K562 (cell line): ENCODE results near the gene THAP9. TPM values are rescaled to one million over a fixed set of nuclear protein-coding genes. Genes with fewer than 3 reads are reported as not detected.

Experiments
- ATAC-seq: fragments of 200-7000 bp; cut with Tn5 transposase; 3 replicates; pipeline ENCODE4 v1.9.1; 2020; ENCODE audit warnings: moderate library complexity
- BruUV-seq: library from RNA; stranded (reverse); fragments of 400-500 nt; replicated peaks from 2 replicates; lab custom pipeline; 2021; lab: Mats Ljungman, UMichigan
- CTCF ChIA-PET: fragments of 300-600 bp; formaldehyde crosslinking; extraction: SDS; loops from one replicate; lab custom pipeline; 2021; ENCODE audit warnings: low intra/inter-chr PET ratio; lab: Yijun Ruan, JAX
- POLR2A ChIA-PET: fragments of 300-600, 350-650 bp; sonication (Branson Sonifier 250); formaldehyde crosslinking; extraction: SDS; loops from one replicate; lab custom pipeline; 2021; ENCODE audit warnings: antibody characterized with exemption, inconsistent platforms; lab: Yijun Ruan, JAX
- DNase-seq, 4 experiments: peaks; one replicate each; pipeline versions ENCODE4 v3.0.0 to v3.0.0-alpha.2; 2011 to 2018; ENCODE audit warnings: low spot score in 3 of 4, mixed read lengths in 3 of 4; ENCODE audit errors: extremely low read depth in 1 of 4
- FAIRE-seq: peaks from 2 replicates; lab custom pipeline; 2011; peaks lifted over from hg19 to GRCh38; lab: Jason Lieb, UNC
- H2AFZ ChIP-seq: 2 replicates; pipeline ENCODE4 v1.6.0; 2011; ENCODE audit warnings: low read depth, low read length, control low read depth, inconsistent platforms
- H3K27ac ChIP-seq: fragments of 200-600 bp; 3 replicates; pipeline ENCODE4 v1.8.0; 2011; ENCODE audit warnings: low read depth, mild to moderate bottlenecking, control low read depth, inconsistent platforms, low read length, moderate library complexity, mixed read lengths; ENCODE audit errors: extremely low read depth
- H3K27me3 ChIP-seq, 2 experiments: fragments of 300-600 bp in 1 of 2; 2 replicates in 1 of 2; 3 replicates in 1 of 2; pipeline versions ENCODE4 v1.6.0 to v1.8.0; 2011; ENCODE audit warnings: inconsistent platforms in 2 of 2, low read length in 2 of 2, mild to moderate bottlenecking in 1 of 2, mixed read lengths in 1 of 2, moderate library complexity in 1 of 2; ENCODE audit not compliant: control insufficient read depth in 2 of 2, insufficient read depth in 2 of 2
- H3K36me3 ChIP-seq: fragments of 300-600 bp; 3 replicates; pipeline ENCODE4 v1.8.0; 2011; ENCODE audit warnings: mild to moderate bottlenecking, low read length, inconsistent platforms; ENCODE audit not compliant: control insufficient read depth, insufficient read depth
- H3K4me1 ChIP-seq, 2 experiments: fragments of 200-600 bp in 1 of 2; replicated peaks in 1 of 2; 2 replicates in 1 of 2; 3 replicates in 1 of 2; pipeline versions ENCODE4 v1.5.1 to v1.8.0; 2011; ENCODE audit warnings: inconsistent platforms in 2 of 2, low read length in 2 of 2, mild to moderate bottlenecking in 1 of 2, mixed read lengths in 1 of 2, moderate library complexity in 1 of 2; ENCODE audit not compliant: control insufficient read depth in 2 of 2, insufficient read depth in 2 of 2
- H3K4me2 ChIP-seq: 2 replicates; pipeline ENCODE4 v1.6.1; 2011; ENCODE audit warnings: low read length, control low read depth, inconsistent platforms, mixed read lengths; ENCODE audit not compliant: insufficient read depth
- H3K4me3 ChIP-seq: fragments of 200-600 bp; sonication (generic), shearing (Covaris generic); 2 replicates; pipeline ENCODE4 v1.5.1; 2016; ENCODE audit warnings: control low read depth, inconsistent platforms
- H3K79me2 ChIP-seq: fragments of 200-600 bp; 3 replicates; pipeline ENCODE4 v1.8.0; 2011; ENCODE audit warnings: low read length, inconsistent platforms; ENCODE audit not compliant: control insufficient read depth, insufficient read depth
- H3K9ac ChIP-seq, 2 experiments: 2 replicates each; pipeline versions ENCODE4 v1.6.0 to v1.6.1; 2011; ENCODE audit warnings: low read depth in 2 of 2, low read length in 2 of 2, control low read depth in 1 of 2, inconsistent platforms in 1 of 2, mild to moderate bottlenecking in 1 of 2, mixed read lengths in 1 of 2; ENCODE audit not compliant: insufficient read depth in 1 of 2
- H3K9me1 ChIP-seq: one replicate; pipeline ENCODE4 v1.6.0; 2011; ENCODE audit warnings: inconsistent platforms, mild to moderate bottlenecking, low read length, moderate library complexity; ENCODE audit not compliant: control insufficient read depth, insufficient read depth
- H3K9me3 ChIP-seq: replicated peaks from 2 replicates; pipeline ENCODE4 v1.5.1; 2011; ENCODE audit warnings: low read depth, low read length, inconsistent platforms; ENCODE audit not compliant: control insufficient read depth, insufficient read depth
- H4K20me1 ChIP-seq: replicated peaks from 2 replicates; pipeline ENCODE4 v1.6.1; 2011; ENCODE audit warnings: low read length, inconsistent platforms, mixed read lengths; ENCODE audit not compliant: control insufficient read depth, insufficient read depth
- ATF7 ChIP-seq: fragments of 450-650 bp; IDR thresholded peaks from 2 replicates; pipeline ENCODE4 v1.7.1; 2014; ENCODE audit warnings: mild to moderate bottlenecking, moderate library complexity
- EGR1 ChIP-seq: fragments of 450-650 bp; conservative IDR thresholded peaks from 2 replicates; pipeline ENCODE4 v1.6.1; 2017; ENCODE audit warnings: mild to moderate bottlenecking
- FOXK2 ChIP-seq, 2 experiments: fragments of 450-650 bp; IDR thresholded peaks in 1 of 2; conservative IDR thresholded peaks in 1 of 2; 2 replicates each; pipeline ENCODE4 v1.6.1; 2016; ENCODE audit warnings: low read depth in 2 of 2, mild to moderate bottlenecking in 1 of 2
- HMGXB4 ChIP-seq: sonication (generic); formaldehyde crosslinking; IDR thresholded peaks from 2 replicates; pipeline ENCODE4 v1.8.1; 2023; ENCODE audit warnings: mild to moderate bottlenecking, missing genetic modification reagents
- HOMEZ ChIP-seq: fragments of 250-450 bp; sonication (Bioruptor Pico); IDR thresholded peaks from 2 replicates; pipeline ENCODE4 v1.4.0; 2020; ENCODE audit warnings: mild to moderate bottlenecking, moderate library complexity
- POLR2A ChIP-seq: fragments of 450-650 bp; conservative IDR thresholded peaks from 2 replicates; pipeline ENCODE4 v1.6.1; 2016
- POLR2AphosphoS2 ChIP-seq: IDR thresholded peaks from 2 replicates; pipeline ENCODE4 v1.6.1; 2012; ENCODE audit warnings: low read length, improper control_type of control experiment
- POLR2B ChIP-seq: fragments of 450-650 bp; IDR thresholded peaks from 2 replicates; pipeline ENCODE4 v1.6.1; 2018; ENCODE audit warnings: low read depth; ENCODE audit not compliant: partially characterized antibody
- SMARCA5 ChIP-seq: fragments of 450-650 bp; IDR thresholded peaks from 2 replicates; pipeline ENCODE4 v1.6.1; 2016
- SUPT5H ChIP-seq: fragments of 450-650 bp; IDR thresholded peaks from 2 replicates; pipeline ENCODE4 v1.6.1; 2016
- ZNF408 ChIP-seq: fragments of 250-450 bp; sonication (Bioruptor Pico); IDR thresholded peaks from 2 replicates; pipeline ENCODE4 v1.4.0; 2020; ENCODE audit warnings: low read depth, mild to moderate bottlenecking, moderate library complexity
- WGBS: fragments of 100-300 bp; shearing (Covaris generic); methylation state at CpG from one replicate; pipeline ENCODE4 v1.1.6; 2016; ENCODE audit warnings: low coverage, mixed read lengths; ENCODE audit not compliant: insufficient coverage; ENCODE audit errors: missing lambda C conversion rate; 5-methylcytosine and 5-hydroxymethylcytosine counted together
- in situ Hi-C: fragments of 300-500 bp; cut with MboI; formaldehyde crosslinking; loops from 4 replicates; pipeline ENCODE4 v1.15.0; 2018; ENCODE audit warnings: inconsistent platforms, mixed read lengths
- intact Hi-C: fragments of 100-400 bp; cut with micrococcal nuclease; formaldehyde crosslinking; loops from 2 replicates; pipeline ENCODE4 v1.14.2; 2022
- polyA plus RNA-seq, 8 experiments: library from polyadenylated mRNA; depleted of rRNA in 4 of 8; stranded (reverse) in 5 of 8; unstranded in 3 of 8; fragments of >200 nt; fragmentation: Nextera tagmentation in 2 of 8; fragmentation: Illumina TruSeq in 1 of 8; extraction: Ambion mirVana in 2 of 8; extraction: Trizol in 1 of 8; gene quantifications; 2 replicates each; pipeline versions ENCODE4 v1.2.1 to v1.2.3, GENCODE V29; 2011 to 2014; ENCODE audit warnings: inconsistent platforms in 1 of 8, missing spikeins in 1 of 8
- total RNA-seq, 7 experiments: library from RNA; depleted of rRNA in 6 of 7; stranded (reverse); fragments of >200 nt in 6 of 7; fragmentation: Illumina TruSeq in 2 of 7; extraction: Trizol in 2 of 7; gene quantifications; 2 replicates each; pipeline versions ENCODE4 v1.2.1 to v1.2.3, GENCODE V29; 2011 to 2021; ENCODE audit warnings: low replicate concordance in 1 of 7
- TF ChIP-seq, protein P1 (sequence below): sonication (generic); IDR thresholded peaks from 2 replicates; pipeline ENCODE4 v1.6.1; 2016

THAP9 gene
- total and polyA plus RNA-seq, 9 of the 15 experiments (the other 6 are each of a cell fraction or from before 2014, with no cell fraction given), result 3.4 to 7.0 (median 5.4) TPM

DNA sequence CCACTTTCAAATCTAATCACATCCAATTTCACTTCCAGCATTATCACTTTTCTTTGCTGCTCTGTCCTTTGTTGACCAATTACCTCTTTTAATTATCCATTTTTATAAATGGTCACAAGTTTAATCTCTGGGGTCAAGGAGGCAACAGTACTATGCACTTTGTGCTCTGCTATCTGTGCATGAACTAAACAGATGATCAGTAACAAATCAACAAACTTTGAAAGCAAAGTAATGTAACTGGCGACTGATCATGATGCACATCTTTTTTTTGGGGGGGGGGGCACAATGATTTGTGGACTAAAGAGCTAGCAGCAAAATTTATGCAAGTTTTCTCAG is 8.1 kb upstream of the THAP9 start:
- no peak for DNase-seq
- peak overlapping the region; percentile 97; the same call in 1 of the 3 replicates for H3K27ac ChIP-seq
- peaks cover 54% of the 10 kb centered on the region for H3K36me3 ChIP-seq
- H3K4me2 ChIP-seq, result peak overlapping the region; percentile 4; the same call in 1 of the 2 replicates
- no peak for ATAC-seq
- H3K9ac ChIP-seq, result peak overlapping the region in 1 of 2 experiments; percentile 99; a peak in 1 of 4 replicates
- H3K9me1 ChIP-seq, result no peaks in the 10 kb centered on the region
- BruUV-seq, result no TSS peak
- H2AFZ ChIP-seq, result no peak overlapping the region
- no peaks in the 10 kb centered on the region for H3K9me3 ChIP-seq
- H4K20me1 ChIP-seq, result 0 out of 2 replicates have a peak, but pooled peaks cover 2% of the 10 kb centered on the region
- POLR2A ChIA-PET, result interaction anchor here (0.7 to 3.9 kb wide), 5 partner anchors 8 to 325 kb away, joined by 3 to 39 read pairs (median 3); partner anchors contain the start of genes COPS4 and THAP9
- in situ Hi-C loops, result no loop called here
- H3K4me1 ChIP-seq, result peaks cover 6 to 12% of the 10 kb centered on the region in 2 experiments
- H3K27me3 ChIP-seq, result no peaks in the 10 kb centered on the region
- CTCF ChIA-PET, result no interaction called here
- WGBS, result 20% methylated on average over 1 of the region's 1 CpG
- peaks cover 78% of the 10 kb centered on the region for H3K79me2 ChIP-seq
- intact Hi-C loops, result no loop called here
- no peak overlapping the region for H3K4me3 ChIP-seq
- FAIRE-seq, result no peak
- peak; percentile 39; the same call in 1 of the 2 replicates for TF ChIP-seq POLR2A
- 0 out of 2 replicates have a peak, but pooled peaks have one; percentile 34 for TF ChIP-seq SUPT5H
- no peak for TF ChIP-seq ZNF408
- TF ChIP-seq POLR2AphosphoS2, result peak; percentile 83

GRCh38 chr4:82893942-82894341 is 6.6 kb upstream of the THAP9 start:
- H3K36me3 ChIP-seq, result peaks cover 63% of the 10 kb centered on the region
- intact Hi-C loops, result no loop called here
- no peak overlapping the region for H3K4me2 ChIP-seq
- TF ChIP-seq, protein P1, sequence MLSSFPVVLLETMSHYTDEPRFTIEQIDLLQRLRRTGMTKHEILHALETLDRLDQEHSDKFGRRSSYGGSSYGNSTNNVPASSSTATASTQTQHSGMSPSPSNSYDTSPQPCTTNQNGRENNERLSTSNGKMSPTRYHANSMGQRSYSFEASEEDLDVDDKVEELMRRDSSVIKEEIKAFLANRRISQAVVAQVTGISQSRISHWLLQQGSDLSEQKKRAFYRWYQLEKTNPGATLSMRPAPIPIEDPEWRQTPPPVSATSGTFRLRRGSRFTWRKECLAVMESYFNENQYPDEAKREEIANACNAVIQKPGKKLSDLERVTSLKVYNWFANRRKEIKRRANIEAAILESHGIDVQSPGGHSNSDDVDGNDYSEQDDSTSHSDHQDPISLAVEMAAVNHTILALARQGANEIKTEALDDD, result peak; percentile 71
- TF ChIP-seq HOMEZ (CRISPR knock-in tag) (no peak), FOXK2 (conservative IDR thresholded peaks at IDR 0.05 in 1 of 2, IDR thresholded peaks at IDR 0.05 in 1 of 2; ENCODE audit: low read depth in 2 of 2) (0 out of 4 replicates have a peak, but pooled peaks of 1 of the 2 experiments have one; percentile 30), EGR1 (no peak), HMGXB4 (CRISPR knock-in tag) (no peak), SMARCA5 (no peak), POLR2B (no peak), ATF7 (no peak)

More at GRCh38 chr4:82893942-82894341, 6.6 kb upstream of the THAP9 start:
- no TSS peak for BruUV-seq
- peaks cover 78% of the 10 kb centered on the region for H3K79me2 ChIP-seq
- no peak overlapping the region for H2AFZ ChIP-seq
- FAIRE-seq (no peak), ATAC-seq (no peak), DNase-seq (no peak)
- in situ Hi-C loops, result no loop called here
- H3K9me3 ChIP-seq, result no peaks in the 10 kb centered on the region
- WGBS, result 46% methylated on average over 3 of the region's 3 CpGs
- H3K9ac ChIP-seq, result no peak overlapping the region
- no peak overlapping the region for H3K4me3 ChIP-seq
- POLR2A ChIA-PET, result interaction anchor here (0.9 kb wide), 1 partner anchor 141 kb away, joined by 3 read pairs; the partner anchor contains the start of gene COPS4
- H4K20me1 ChIP-seq, result peaks cover 7% of the 10 kb centered on the region; the same call in 1 of the 2 replicates
- peaks cover 3 to 9% of the 10 kb centered on the region in 2 experiments for H3K4me1 ChIP-seq
- H3K27ac ChIP-seq, result no peak overlapping the region
- H3K9me1 ChIP-seq, result no peaks in the 10 kb centered on the region
- CTCF ChIA-PET, result no interaction called here
- no peaks in the 10 kb centered on the region for H3K27me3 ChIP-seq
